ENCODE results near the gene NEAT1.

DNA sequence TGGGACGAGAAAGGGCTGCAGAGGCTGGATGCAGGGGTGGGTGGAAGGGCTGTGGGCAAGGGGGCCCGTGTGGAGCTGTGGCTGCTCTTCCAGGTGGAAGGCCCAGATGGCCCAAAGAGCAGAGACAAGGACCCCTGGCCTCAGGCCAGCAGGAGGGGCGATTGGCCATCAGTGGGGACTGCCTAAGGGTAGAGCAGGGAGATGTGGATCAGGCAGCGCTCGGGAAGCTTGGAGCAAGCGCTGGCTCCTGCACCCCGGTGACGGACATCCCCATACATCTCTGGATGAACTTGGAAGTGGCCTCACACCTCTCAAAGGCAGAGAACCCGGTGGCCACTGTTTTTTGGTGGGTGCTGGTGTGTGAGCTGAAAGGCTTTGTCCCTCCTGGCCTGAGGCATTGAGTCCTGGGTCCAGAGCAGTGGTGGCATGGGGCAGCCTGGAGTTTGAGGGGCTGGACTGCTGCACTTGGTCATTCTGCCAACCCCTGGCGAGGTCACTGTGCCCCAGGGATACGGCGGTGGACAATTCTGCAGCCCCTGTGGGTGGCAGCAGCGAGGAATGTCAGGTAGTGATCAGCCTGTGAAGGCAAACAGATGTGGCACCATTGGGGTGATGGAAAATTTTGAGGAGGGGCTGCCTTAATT is 30.3 kb upstream of the NEAT1 start:
- TF ChIP-seq CTCF (IDR thresholded peaks at IDR 0.05), result no peak
- no peak for TF ChIP-seq POLR2A (IDR thresholded peaks at IDR 0.05)
- TF ChIP-seq EP300 (IDR thresholded peaks at IDR 0.05), result no peak
- no peak for TF ChIP-seq POLR2AphosphoS5 (IDR thresholded peaks at IDR 0.05)
